IMR-90 (cell line): ENCODE data around the gene MMP10. TPM values are rescaled to one million over a fixed set of nuclear protein-coding genes. Genes with fewer than 3 reads are reported as not detected.

Experiments
- ATAC-seq: fragments of 200-7000 bp; cut with Tn5 transposase; 2 replicates; pipeline ENCODE4 v1.9.1; 2020; ENCODE audit warnings: low read depth, mild to moderate bottlenecking, moderate library complexity
- BruUV-seq: library from RNA; stranded (reverse); fragments of 400-500 nt; replicated peaks from 2 replicates; lab custom pipeline; 2021; lab: Mats Ljungman, UMichigan
- CTCF ChIA-PET: fragments of 300-600 bp; formaldehyde crosslinking; extraction: SDS; loops from one replicate; lab custom pipeline; 2021; ENCODE audit warnings: antibody characterized with exemption; lab: Yijun Ruan, JAX
- POLR2A ChIA-PET: fragments of 300-600 bp; sonication (Branson Sonifier 250); formaldehyde crosslinking; loops from one replicate; lab custom pipeline; 2022; ENCODE audit warnings: antibody characterized with exemption; ENCODE audit not compliant: unreplicated experiment; lab: Charles Lee
- DNase-seq: peaks from one replicate; pipeline ENCODE4 v3.0.0; 2013
- H2AFZ ChIP-seq: replicated peaks from 2 replicates; pipeline ENCODE3; 2013; ENCODE audit warnings: low read length, mild to moderate bottlenecking; ENCODE audit not compliant: poor library complexity
- H2AK5ac ChIP-seq: 2 replicates; pipeline ENCODE4 v1.6.1; 2013; ENCODE audit warnings: low read depth, low read length, inconsistent platforms
- H2AK9ac ChIP-seq: replicated peaks from 2 replicates; pipeline ENCODE3; 2013; ENCODE audit warnings: mild to moderate bottlenecking, low read depth, low read length, moderate library complexity; ENCODE audit not compliant: poor library complexity
- H2BK120ac ChIP-seq: 2 replicates; pipeline ENCODE4 v1.6.1; 2013; ENCODE audit warnings: low read depth, low read length, inconsistent platforms
- H2BK15ac ChIP-seq: 3 replicates; pipeline ENCODE4 v1.6.1; 2013; ENCODE audit warnings: low read depth, low read length, inconsistent platforms
- H2BK20ac ChIP-seq: 2 replicates; pipeline ENCODE4 v1.6.1; 2013; ENCODE audit warnings: low read depth, mild to moderate bottlenecking, inconsistent platforms, low read length, moderate library complexity
- H2BK5ac ChIP-seq: 2 replicates; pipeline ENCODE4 v1.6.1; 2013; ENCODE audit warnings: mild to moderate bottlenecking, low read depth, low read length, inconsistent platforms; ENCODE audit not compliant: poor library complexity, severe bottlenecking
- H3K14ac ChIP-seq: replicated peaks from 2 replicates; pipeline ENCODE4 v1.6.1; 2013; ENCODE audit warnings: low read depth, low read length, inconsistent platforms
- H3K18ac ChIP-seq: 2 replicates; pipeline ENCODE4 v1.6.1; 2013; ENCODE audit warnings: low read depth, low read length, control low read depth
- H3K23ac ChIP-seq: 2 replicates; pipeline ENCODE4 v1.6.1; 2013; ENCODE audit warnings: low read depth, low read length, inconsistent platforms
- H3K27ac ChIP-seq: 2 replicates; pipeline ENCODE4 v1.5.1; 2013; ENCODE audit warnings: mild to moderate bottlenecking, control low read depth, low read length; ENCODE audit not compliant: insufficient read depth
- H3K27me3 ChIP-seq: 2 replicates; pipeline ENCODE4 v1.6.1; 2013; ENCODE audit warnings: low read length; ENCODE audit not compliant: control insufficient read depth, insufficient read depth
- H3K36me3 ChIP-seq: 2 replicates; pipeline ENCODE4 v1.6.1; 2013; ENCODE audit warnings: low read length, mixed read lengths; ENCODE audit not compliant: control insufficient read depth, insufficient read depth
- H3K4ac ChIP-seq: 2 replicates; pipeline ENCODE4 v1.6.1; 2013; ENCODE audit warnings: low read depth, low read length, inconsistent platforms
- H3K4me1 ChIP-seq: 2 replicates; pipeline ENCODE4 v1.6.1; 2013; ENCODE audit warnings: low read length, mixed read lengths; ENCODE audit not compliant: control insufficient read depth, insufficient read depth
- H3K4me2 ChIP-seq: 2 replicates; pipeline ENCODE4 v1.6.1; 2013; ENCODE audit warnings: low read depth, mild to moderate bottlenecking, control low read depth, low read length, moderate library complexity
- H3K4me3 ChIP-seq: 2 replicates; pipeline ENCODE4 v1.5.1; 2013; ENCODE audit warnings: low read depth, mild to moderate bottlenecking, control low read depth, low read length, moderate library complexity; ENCODE audit not compliant: insufficient read depth
- H3K56ac ChIP-seq: 2 replicates; pipeline ENCODE4 v1.6.1; 2013; ENCODE audit warnings: low read length, inconsistent platforms; ENCODE audit not compliant: insufficient read depth; ENCODE audit errors: extremely low read depth
- H3K79me1 ChIP-seq, 2 experiments: 2 replicates each; pipeline ENCODE4 v1.6.1; 2013; ENCODE audit warnings: low read length in 2 of 2, inconsistent platforms in 1 of 2, low read depth in 1 of 2
- H3K9ac ChIP-seq: 2 replicates; pipeline ENCODE4 v1.6.1; 2013; ENCODE audit warnings: low read depth, low read length, control low read depth
- H3K9me1 ChIP-seq: 2 replicates; pipeline ENCODE4 v1.6.1; 2013; ENCODE audit warnings: low read length, inconsistent platforms; ENCODE audit not compliant: insufficient read depth
- H3K9me3 ChIP-seq: 2 replicates; pipeline ENCODE4 v1.6.1; 2013; ENCODE audit warnings: low read length; ENCODE audit not compliant: control insufficient read depth, insufficient read depth
- H4K20me1 ChIP-seq: 2 replicates; pipeline ENCODE4 v1.6.1; 2013; ENCODE audit warnings: low read length, inconsistent platforms; ENCODE audit not compliant: insufficient read depth
- H4K5ac ChIP-seq: 2 replicates; pipeline ENCODE4 v1.6.1; 2013; ENCODE audit warnings: mild to moderate bottlenecking, low read depth, low read length, control low read depth
- H4K8ac ChIP-seq, 2 experiments: 2 replicates each; pipeline ENCODE4 v1.6.1; 2013; ENCODE audit warnings: low read depth in 2 of 2, low read length in 2 of 2, control low read depth in 1 of 2, inconsistent platforms in 1 of 2
- H4K91ac ChIP-seq: 2 replicates; pipeline ENCODE4 v1.6.1; 2013; ENCODE audit warnings: low read depth, low read length, inconsistent platforms; ENCODE audit not compliant: insufficient read depth
- BHLHE40 ChIP-seq: fragments of 150-350 bp; IDR thresholded peaks from 2 replicates; pipeline ENCODE4 v1.6.1; 2016; ENCODE audit warnings: mild to moderate bottlenecking, low read depth, low read length
- CEBPB ChIP-seq: IDR thresholded peaks from 2 replicates; pipeline ENCODE4 v1.6.1; 2012; ENCODE audit warnings: low read depth, low read length, improper control_type of control experiment
- CHD1 ChIP-seq: IDR thresholded peaks from 2 replicates; pipeline ENCODE4 v1.6.1; 2012; ENCODE audit warnings: low read depth, low read length, improper control_type of control experiment
- CTCF ChIP-seq: conservative IDR thresholded peaks from 2 replicates; pipeline ENCODE4 v1.5.1; 2012; ENCODE audit warnings: mild to moderate bottlenecking, low read depth, low read length, improper control_type of control experiment
- ELK1 ChIP-seq: fragments of 150-350 bp; IDR thresholded peaks from 2 replicates; pipeline ENCODE4 v1.6.1; 2016; ENCODE audit warnings: low read depth, mild to moderate bottlenecking, low read length, moderate library complexity, borderline replicate concordance
- FOS ChIP-seq: fragments of 150-350 bp; IDR thresholded peaks from 2 replicates; pipeline ENCODE4 v1.6.1; 2016; ENCODE audit warnings: low read depth, low read length
- MAFK ChIP-seq: IDR thresholded peaks from 2 replicates; pipeline ENCODE4 v1.6.1; 2012; ENCODE audit warnings: low read depth, low read length, improper control_type of control experiment
- MAZ ChIP-seq: IDR thresholded peaks from 2 replicates; pipeline ENCODE4 v1.6.1; 2012; ENCODE audit warnings: low read depth, mild to moderate bottlenecking, low read length, improper control_type of control experiment, moderate library complexity, borderline replicate concordance
- MXI1 ChIP-seq: IDR thresholded peaks from 2 replicates; pipeline ENCODE4 v1.6.1; 2012; ENCODE audit warnings: low read depth, mild to moderate bottlenecking, low read length, moderate library complexity, borderline replicate concordance
- NFE2L2 ChIP-seq: fragments of 150-350 bp; IDR thresholded peaks from 2 replicates; pipeline ENCODE4 v1.6.1; 2016; ENCODE audit warnings: low read depth, mild to moderate bottlenecking, low read length
- POLR2A ChIP-seq: IDR thresholded peaks from 2 replicates; pipeline ENCODE4 v1.6.1; 2012; ENCODE audit warnings: mild to moderate bottlenecking, low read depth, low read length
- RAD21 ChIP-seq: IDR thresholded peaks from 2 replicates; pipeline ENCODE4 v1.6.1; 2012; ENCODE audit warnings: low read length, improper control_type of control experiment
- RCOR1 ChIP-seq: IDR thresholded peaks from 2 replicates; pipeline ENCODE4 v1.6.1; 2012; ENCODE audit warnings: mild to moderate bottlenecking, low read length, improper control_type of control experiment; ENCODE audit not compliant: insufficient replicate concordance
- RFX5 ChIP-seq: IDR thresholded peaks from 2 replicates; pipeline ENCODE4 v1.8.0; 2012; ENCODE audit warnings: low read depth, mild to moderate bottlenecking, low read length, moderate library complexity
- SMC3 ChIP-seq: fragments of 150-350 bp; IDR thresholded peaks from 2 replicates; pipeline ENCODE4 v1.6.1; 2016; ENCODE audit warnings: low read depth, mild to moderate bottlenecking, antibody characterized with exemption, low read length, moderate library complexity
- USF2 ChIP-seq: fragments of 150-350 bp; IDR thresholded peaks from 2 replicates; pipeline ENCODE4 v1.6.1; 2017; ENCODE audit warnings: mild to moderate bottlenecking, antibody characterized with exemption, low read length, low read depth
- WGBS, 2 experiments: methylation state at CpG; one replicate each; pipeline versions ENCODE4 v1.1.5 to v1.1.7; 2013; ENCODE audit warnings: missing lambda C conversion rate in 2 of 2; ENCODE audit not compliant: insufficient read length in 1 of 2; ENCODE audit errors: extremely low coverage in 2 of 2; 5-methylcytosine and 5-hydroxymethylcytosine counted together
- dilution Hi-C: fragments of 300-500 bp; cut with HindIII; formaldehyde crosslinking; loops from one replicate; pipeline ENCODE4 v1.14.3; 2018; ENCODE audit warnings: low sequenced_read_pairs; ENCODE audit not compliant: unreplicated experiment
- in situ Hi-C: fragments of 300-500 bp; cut with MboI; formaldehyde crosslinking; loops from 3 replicates; pipeline ENCODE4 v1.14.3; 2019; ENCODE audit warnings: low sequenced_read_pairs, inconsistent platforms, mixed read lengths
- intact Hi-C: fragments of 100-400 bp; cut with micrococcal nuclease; formaldehyde crosslinking; loops from 2 replicates; pipeline ENCODE4 v1.10.0; 2022
- polyA plus RNA-seq, 3 experiments: library from polyadenylated mRNA; depleted of rRNA; stranded (reverse); fragments of >200 nt; gene quantifications; 2 replicates each; pipeline ENCODE4 v1.2.3, GENCODE V29; 2012; ENCODE audit warnings: low replicate concordance in 1 of 3
- total RNA-seq: library from RNA; depleted of rRNA; stranded (reverse); fragments of >200 nt; gene quantifications from 2 replicates; pipeline ENCODE4 v1.2.3, GENCODE V29; 2012

The MMP10 gene
- total and polyA plus RNA-seq, 2 of the 4 experiments (the other 2 are of a cell fraction) = not detected

- TF ChIP-seq NFE2L2 = no peak
- TF ChIP-seq FOS = no peak
- TF ChIP-seq MAZ = no peak
- no peak for TF ChIP-seq CTCF
- no peak for TF ChIP-seq BHLHE40
- TF ChIP-seq RAD21 = no peak
- no peak for TF ChIP-seq RCOR1
- no peak for TF ChIP-seq MXI1
- TF ChIP-seq SMC3 = no peak
- TF ChIP-seq RFX5 = no peak
- no peak for TF ChIP-seq POLR2A
- no peak for TF ChIP-seq CHD1
- no peak for TF ChIP-seq ELK1
- no peak for TF ChIP-seq CEBPB
- no peak for TF ChIP-seq MAFK
- no peak for TF ChIP-seq USF2
- dilution Hi-C loops (no loop called here), in situ Hi-C loops (no loop called here), intact Hi-C loops (no loop called here)
- Histone ChIP-seq H3K4me2 (no peak overlapping the region), H2AFZ (no peak overlapping the region), H4K8ac (no peak overlapping the region), H2AK5ac (no peak overlapping the region), H4K91ac (no peak overlapping the region), H3K36me3 (no peaks in the 10 kb centered on the region), H3K18ac (no peak overlapping the region), H3K23ac (no peak overlapping the region), H4K5ac (no peak overlapping the region), H3K4ac (no peak overlapping the region), H3K9me1 (0 out of 2 replicates have a peak, but pooled peaks cover 2% of the 10 kb centered on the region), H3K4me1 (no peaks in the 10 kb centered on the region), H2AK9ac (no peak overlapping the region), H3K9ac (no peak overlapping the region), H3K27ac (no peak overlapping the region), H3K79me1 (no peaks in the 10 kb centered on the region), H4K20me1 (no peaks in the 10 kb centered on the region), H3K4me3 (no peak overlapping the region), H2BK120ac (no peak overlapping the region), H2BK5ac (no peak overlapping the region), H3K9me3 (peaks cover 3% of the 10 kb centered on the region; the same call in 1 of the 2 replicates), H2BK20ac (no peak overlapping the region), H3K14ac (no peak overlapping the region), H3K27me3 (no peaks in the 10 kb centered on the region; the same call in 1 of the 2 replicates), H3K56ac (no peak overlapping the region), H2BK15ac (no peak overlapping the region)
- no peak for ATAC-seq
- DNase-seq = no peak
- CTCF ChIA-PET = interaction anchor here (0.5 to 0.6 kb wide), 2 partner anchors 15 to 219 kb away, joined by 4 read pairs; no protein-coding TSS in a partner anchor
- no TSS peak for BruUV-seq
- POLR2A ChIA-PET = no interaction called here
- WGBS, 2 experiments = 76% methylated on average over 4 of the region's 6 CpGs; no CpG with 5 or more reads in 1 of the 2 experiments
These were observed 49.0 kb upstream of the MMP10 start for GRCh38 chr11:102829316-102830000.
